HepG2 (cell line): ENCODE results near the gene RAB5B.

Experiments used
- EZH2 ChIP-seq: conservative IDR thresholded peaks from 2 replicates; pipeline ENCODE4 v1.6.1; 2012; ENCODE audit warnings: mild to moderate bottlenecking, low read depth, low read length, moderate library complexity
- GABPA ChIP-seq, 2 experiments: IDR thresholded peaks; 2 replicates each; pipeline ENCODE4 v1.6.1; 2011 to 2016; ENCODE audit warnings: low read depth in 2 of 2, low read length in 1 of 2, missing biosample characterization in 1 of 2, missing genetic modification characterization in 1 of 2
- POLR2A ChIP-seq, 2 experiments: IDR thresholded peaks; 2 replicates each; pipeline ENCODE4 v1.6.1; 2011; ENCODE audit warnings: low read depth in 2 of 2, low read length in 2 of 2, mild to moderate bottlenecking in 1 of 2, moderate library complexity in 1 of 2; ENCODE audit not compliant: insufficient read depth in 1 of 2
- SETDB1 ChIP-seq: sonication (generic); formaldehyde crosslinking; IDR thresholded peaks from 2 replicates; pipeline ENCODE4 v1.5.1; 2020; ENCODE audit warnings: missing genetic modification reagents, mild to moderate bottlenecking, borderline replicate concordance
- TBL1XR1 ChIP-seq: fragments of 150-350 bp; IDR thresholded peaks from 2 replicates; pipeline ENCODE4 v1.6.1; 2014; ENCODE audit warnings: borderline replicate concordance, low read length; ENCODE audit not compliant: partially characterized antibody
- ZFYVE20 ChIP-seq: sonication (generic); formaldehyde crosslinking; IDR thresholded peaks from 2 replicates; pipeline ENCODE4 v1.8.0; 2023; ENCODE audit warnings: low read depth, mild to moderate bottlenecking, moderate library complexity, missing genetic modification reagents, borderline replicate concordance
- ZNF543 ChIP-seq: sonication (generic); formaldehyde crosslinking; IDR thresholded peaks from 2 replicates; pipeline ENCODE4 v1.4.0; 2020; ENCODE audit warnings: mild to moderate bottlenecking, missing genetic modification reagents
- ZNF660 ChIP-seq: sonication (generic); formaldehyde crosslinking; IDR thresholded peaks from 2 replicates; pipeline ENCODE4 v1.5.1; 2020; ENCODE audit warnings: mild to moderate bottlenecking, low read depth, missing genetic modification reagents, borderline replicate concordance
- ZNF761 ChIP-seq: sonication (generic); formaldehyde crosslinking; conservative IDR thresholded peaks from 2 replicates; pipeline ENCODE4 v1.4.0; 2020; ENCODE audit warnings: mild to moderate bottlenecking, missing genetic modification reagents
- TF ChIP-seq, protein P1 (sequence below), 2 experiments: sonication (generic) in 1 of 2; formaldehyde crosslinking in 1 of 2; IDR thresholded peaks; 2 replicates each; pipeline versions ENCODE4 v1.4.0 to v1.6.1; 2018 to 2020; ENCODE audit warnings: missing genetic modification reagents in 2 of 2, borderline replicate concordance in 1 of 2, low read depth in 1 of 2, mild to moderate bottlenecking in 1 of 2, missing biosample characterization in 1 of 2
- TF ChIP-seq, protein P2 (sequence below): sonication (generic); formaldehyde crosslinking; IDR thresholded peaks from 2 replicates; pipeline ENCODE4 v1.5.0; 2020; ENCODE audit warnings: mild to moderate bottlenecking, missing genetic modification reagents, moderate library complexity

DNA sequence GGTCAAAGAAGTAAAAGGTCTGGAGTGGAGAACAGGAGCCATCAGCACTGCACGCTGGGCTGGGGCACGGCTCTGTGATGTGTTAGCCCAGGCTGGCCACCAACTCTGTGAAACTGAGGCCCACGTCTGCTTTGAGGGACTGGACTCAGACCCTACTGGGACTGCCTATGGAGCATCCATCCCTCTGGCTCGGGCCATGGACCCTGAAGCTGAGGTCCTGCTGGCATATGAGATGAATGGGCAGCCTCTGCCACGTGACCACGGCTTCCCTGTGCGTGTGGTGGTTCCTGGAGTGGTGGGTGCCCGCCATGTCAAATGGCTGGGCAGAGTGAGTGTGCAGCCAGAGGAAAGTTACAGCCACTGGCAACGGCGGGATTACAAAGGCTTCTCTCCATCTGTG is 30.3 kb downstream of the RAB5B start:
- TF ChIP-seq TBL1XR1: no peak
- TF ChIP-seq EZH2: no peak
- TF ChIP-seq, protein P1, sequence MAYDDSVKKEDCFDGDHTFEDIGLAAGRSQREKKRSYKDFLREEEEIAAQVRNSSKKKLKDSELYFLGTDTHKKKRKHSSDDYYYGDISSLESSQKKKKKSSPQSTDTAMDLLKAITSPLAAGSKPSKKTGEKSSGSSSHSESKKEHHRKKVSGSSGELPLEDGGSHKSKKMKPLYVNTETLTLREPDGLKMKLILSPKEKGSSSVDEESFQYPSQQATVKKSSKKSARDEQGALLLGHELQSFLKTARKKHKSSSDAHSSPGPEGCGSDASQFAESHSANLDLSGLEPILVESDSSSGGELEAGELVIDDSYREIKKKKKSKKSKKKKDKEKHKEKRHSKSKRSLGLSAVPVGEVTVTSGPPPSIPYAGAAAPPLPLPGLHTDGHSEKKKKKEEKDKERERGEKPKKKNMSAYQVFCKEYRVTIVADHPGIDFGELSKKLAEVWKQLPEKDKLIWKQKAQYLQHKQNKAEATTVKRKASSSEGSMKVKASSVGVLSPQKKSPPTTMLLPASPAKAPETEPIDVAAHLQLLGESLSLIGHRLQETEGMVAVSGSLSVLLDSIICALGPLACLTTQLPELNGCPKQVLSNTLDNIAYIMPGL (CRISPR knock-in tag; IDR thresholded peaks at IDR 0.05; ENCODE audit: borderline replicate concordance in 1 of 2, low read depth in 1 of 2): no peak
- TF ChIP-seq, protein P2, sequence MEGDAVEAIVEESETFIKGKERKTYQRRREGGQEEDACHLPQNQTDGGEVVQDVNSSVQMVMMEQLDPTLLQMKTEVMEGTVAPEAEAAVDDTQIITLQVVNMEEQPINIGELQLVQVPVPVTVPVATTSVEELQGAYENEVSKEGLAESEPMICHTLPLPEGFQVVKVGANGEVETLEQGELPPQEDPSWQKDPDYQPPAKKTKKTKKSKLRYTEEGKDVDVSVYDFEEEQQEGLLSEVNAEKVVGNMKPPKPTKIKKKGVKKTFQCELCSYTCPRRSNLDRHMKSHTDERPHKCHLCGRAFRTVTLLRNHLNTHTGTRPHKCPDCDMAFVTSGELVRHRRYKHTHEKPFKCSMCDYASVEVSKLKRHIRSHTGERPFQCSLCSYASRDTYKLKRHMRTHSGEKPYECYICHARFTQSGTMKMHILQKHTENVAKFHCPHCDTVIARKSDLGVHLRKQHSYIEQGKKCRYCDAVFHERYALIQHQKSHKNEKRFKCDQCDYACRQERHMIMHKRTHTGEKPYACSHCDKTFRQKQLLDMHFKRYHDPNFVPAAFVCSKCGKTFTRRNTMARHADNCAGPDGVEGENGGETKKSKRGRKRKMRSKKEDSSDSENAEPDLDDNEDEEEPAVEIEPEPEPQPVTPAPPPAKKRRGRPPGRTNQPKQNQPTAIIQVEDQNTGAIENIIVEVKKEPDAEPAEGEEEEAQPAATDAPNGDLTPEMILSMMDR (CRISPR knock-in tag): no peak
- TF ChIP-seq ZFYVE20 (CRISPR knock-in tag): no peak
- TF ChIP-seq ZNF660: no peak
- no peak for TF ChIP-seq POLR2A (IDR thresholded peaks at IDR 0.05; ENCODE audit: insufficient read depth in 1 of 2, low read depth in 2 of 2, low read length in 2 of 2)
- TF ChIP-seq ZNF761 (CRISPR knock-in tag): no peak
- no peak for TF ChIP-seq SETDB1
- TF ChIP-seq ZNF543 (CRISPR knock-in tag): no peak
- TF ChIP-seq GABPA (IDR thresholded peaks at IDR 0.05; ENCODE audit: low read depth, low read length): no peak
- TF ChIP-seq GABPA (CRISPR knock-in tag; IDR thresholded peaks at IDR 0.05; ENCODE audit: low read depth): no peak
